ENCODE data around the gene ACACB. TPM values are rescaled to one million over a fixed set of nuclear protein-coding genes. Genes with fewer than 3 reads are reported as not detected.
"Not testable (repeated sequence)": the region's sequence is repeated elsewhere in the genome, so short reads cannot be mapped to it uniquely, and the experiment has no call there.

ACACB gene
- total RNA-seq, 1 donor from 2014 or later: 4.4 TPM

DNA sequence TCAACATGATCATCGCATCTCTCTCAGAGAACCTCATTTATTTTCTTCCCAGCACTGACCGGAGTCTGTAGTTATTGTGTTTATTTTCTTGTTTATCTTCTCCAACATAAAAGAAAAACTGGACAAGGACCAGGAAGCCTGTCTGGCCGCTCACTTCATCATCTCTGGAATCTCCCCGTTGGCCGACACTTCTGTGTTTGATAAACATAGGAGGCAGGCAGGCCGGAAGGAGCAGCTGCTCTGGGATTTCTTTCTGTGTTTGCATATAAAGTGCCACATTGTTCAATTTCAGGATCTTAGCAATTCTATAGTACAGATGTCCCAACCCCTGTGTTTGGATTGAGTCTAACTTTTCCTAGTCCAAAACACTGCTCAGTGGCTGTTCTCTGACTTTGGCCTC is 53.3 kb downstream of the ACACB start:
- Mint-ChIP-seq H3K4me3 (ENCODE audit: unreplicated experiment) (no peak overlapping the region), H3K4me1 (ENCODE audit: unreplicated experiment) (no peaks in the 10 kb centered on the region), H3K9me3 (ENCODE audit: unreplicated experiment) (no peaks in the 10 kb centered on the region), H3K36me3 (ENCODE audit: unreplicated experiment) (peaks cover 15% of the 10 kb centered on the region), H3K27ac (ENCODE audit: unreplicated experiment) (no peak overlapping the region), H3K27me3 (ENCODE audit: unreplicated experiment) (no peaks in the 10 kb centered on the region)
- TF ChIP-seq, protein P1, sequence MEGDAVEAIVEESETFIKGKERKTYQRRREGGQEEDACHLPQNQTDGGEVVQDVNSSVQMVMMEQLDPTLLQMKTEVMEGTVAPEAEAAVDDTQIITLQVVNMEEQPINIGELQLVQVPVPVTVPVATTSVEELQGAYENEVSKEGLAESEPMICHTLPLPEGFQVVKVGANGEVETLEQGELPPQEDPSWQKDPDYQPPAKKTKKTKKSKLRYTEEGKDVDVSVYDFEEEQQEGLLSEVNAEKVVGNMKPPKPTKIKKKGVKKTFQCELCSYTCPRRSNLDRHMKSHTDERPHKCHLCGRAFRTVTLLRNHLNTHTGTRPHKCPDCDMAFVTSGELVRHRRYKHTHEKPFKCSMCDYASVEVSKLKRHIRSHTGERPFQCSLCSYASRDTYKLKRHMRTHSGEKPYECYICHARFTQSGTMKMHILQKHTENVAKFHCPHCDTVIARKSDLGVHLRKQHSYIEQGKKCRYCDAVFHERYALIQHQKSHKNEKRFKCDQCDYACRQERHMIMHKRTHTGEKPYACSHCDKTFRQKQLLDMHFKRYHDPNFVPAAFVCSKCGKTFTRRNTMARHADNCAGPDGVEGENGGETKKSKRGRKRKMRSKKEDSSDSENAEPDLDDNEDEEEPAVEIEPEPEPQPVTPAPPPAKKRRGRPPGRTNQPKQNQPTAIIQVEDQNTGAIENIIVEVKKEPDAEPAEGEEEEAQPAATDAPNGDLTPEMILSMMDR (IDR thresholded peaks at IDR 0.05): no peak
- no peak for DNase-seq (ENCODE audit: extremely low spot score, unreplicated experiment)

DNA sequence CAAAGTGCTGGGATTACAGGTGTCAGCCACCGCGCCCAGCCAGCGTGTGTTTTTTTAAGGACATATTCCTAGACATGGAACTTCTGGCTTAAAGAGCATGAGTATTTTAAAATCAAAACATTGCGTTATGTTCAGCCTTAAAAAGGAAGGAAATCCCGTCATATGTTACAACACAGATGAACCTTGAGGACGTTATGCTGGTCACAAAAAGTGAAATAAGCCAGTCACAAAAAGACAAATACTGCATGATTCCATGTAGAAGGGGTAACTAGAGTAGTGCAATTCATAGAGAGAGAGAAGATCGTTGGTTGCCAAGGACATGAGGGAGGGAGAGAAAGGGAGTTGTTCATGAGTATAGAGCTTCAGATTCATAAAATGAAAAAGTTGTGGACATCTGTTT is 53.9 kb downstream of the ACACB start:
- Mint-ChIP-seq H3K4me3 (ENCODE audit: unreplicated experiment) (no peak overlapping the region), H3K36me3 (ENCODE audit: unreplicated experiment) (peaks cover 15% of the 10 kb centered on the region), H3K27ac (ENCODE audit: unreplicated experiment) (no peak overlapping the region), H3K4me1 (ENCODE audit: unreplicated experiment) (no peaks in the 10 kb centered on the region), H3K9me3 (ENCODE audit: unreplicated experiment) (no peaks in the 10 kb centered on the region), H3K27me3 (ENCODE audit: unreplicated experiment) (no peaks in the 10 kb centered on the region)
- no peak for DNase-seq (ENCODE audit: extremely low spot score, unreplicated experiment)
- TF ChIP-seq, protein P1 (IDR thresholded peaks at IDR 0.05): no peak

DNA sequence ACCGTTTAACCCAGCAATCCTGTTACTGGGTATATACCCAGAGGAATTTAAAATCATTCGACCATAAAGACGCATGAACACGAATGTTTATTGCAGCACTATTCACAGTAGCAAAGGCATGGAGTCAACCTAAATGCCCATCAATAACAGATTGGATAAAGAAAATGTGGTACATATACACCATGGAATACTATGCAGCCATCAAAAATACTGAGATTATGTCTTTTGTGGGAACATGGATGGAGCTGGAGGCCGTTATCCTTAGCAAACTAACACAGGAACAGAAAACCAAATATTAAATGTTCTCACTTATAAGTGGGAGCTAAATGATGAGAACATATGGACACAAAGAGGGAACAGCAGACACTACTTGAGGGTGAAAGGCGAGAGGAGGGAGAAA is 56.4 kb downstream of the ACACB start:
- not testable (repeated sequence) for H3K27ac Mint-ChIP-seq (ENCODE audit: unreplicated experiment); H3K9me3 Mint-ChIP-seq (ENCODE audit: unreplicated experiment); DNase-seq (ENCODE audit: extremely low spot score, unreplicated experiment); H3K4me3 Mint-ChIP-seq (ENCODE audit: unreplicated experiment); H3K4me1 Mint-ChIP-seq (ENCODE audit: unreplicated experiment); H3K27me3 Mint-ChIP-seq (ENCODE audit: unreplicated experiment)
- H3K36me3 Mint-ChIP-seq (ENCODE audit: unreplicated experiment): peaks cover 15% of the 10 kb centered on the region

DNA sequence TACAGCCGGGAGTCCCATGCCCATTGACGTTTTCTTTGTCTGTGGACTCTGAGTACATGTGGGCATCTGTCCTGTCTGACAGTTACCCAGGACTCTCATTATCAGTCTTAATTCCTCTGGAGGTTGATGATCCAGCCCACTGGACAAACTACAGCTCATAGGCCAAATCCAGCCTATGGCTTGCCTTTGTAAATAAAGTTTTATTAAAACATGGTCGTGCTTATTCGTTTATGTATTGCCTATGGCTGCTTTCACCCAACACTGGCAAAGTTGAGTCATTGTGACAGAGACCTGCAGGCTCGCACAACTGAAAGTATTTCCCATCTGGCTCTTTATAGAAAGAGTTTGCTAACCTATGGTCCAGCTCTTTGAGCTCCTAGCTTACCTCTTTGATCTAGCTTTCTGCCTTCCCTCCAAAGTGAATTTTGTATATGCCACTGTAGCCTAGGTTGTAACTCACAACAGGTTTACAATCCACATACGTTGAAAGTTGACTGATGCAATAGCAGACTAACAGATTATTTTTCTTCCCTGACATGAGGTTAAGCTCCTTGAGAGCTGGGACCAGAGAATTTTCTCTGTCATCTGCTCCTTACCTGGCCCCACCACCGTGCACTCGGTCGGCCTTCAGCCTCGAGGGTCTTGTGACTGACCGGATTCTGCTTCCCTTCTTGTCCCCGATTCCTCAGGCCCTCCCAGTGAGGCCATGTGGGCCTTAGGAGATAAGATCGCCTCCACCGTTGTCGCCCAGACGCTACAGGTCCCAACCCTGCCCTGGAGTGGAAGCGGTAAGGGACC is 57.3 kb downstream of the ACACB start:
- H3K36me3 Mint-ChIP-seq (ENCODE audit: unreplicated experiment): peaks cover 15% of the 10 kb centered on the region
- H3K4me1 Mint-ChIP-seq (ENCODE audit: unreplicated experiment): no peaks in the 10 kb centered on the region
- no peaks in the 10 kb centered on the region for H3K27me3 Mint-ChIP-seq (ENCODE audit: unreplicated experiment)
- H3K9me3 Mint-ChIP-seq (ENCODE audit: unreplicated experiment): no peaks in the 10 kb centered on the region
- no peak for DNase-seq (ENCODE audit: extremely low spot score, unreplicated experiment)
- no peak overlapping the region for H3K4me3 Mint-ChIP-seq (ENCODE audit: unreplicated experiment)
- no peak overlapping the region for H3K27ac Mint-ChIP-seq (ENCODE audit: unreplicated experiment)
- TF ChIP-seq, protein P1 (IDR thresholded peaks at IDR 0.05): no peak

DNA sequence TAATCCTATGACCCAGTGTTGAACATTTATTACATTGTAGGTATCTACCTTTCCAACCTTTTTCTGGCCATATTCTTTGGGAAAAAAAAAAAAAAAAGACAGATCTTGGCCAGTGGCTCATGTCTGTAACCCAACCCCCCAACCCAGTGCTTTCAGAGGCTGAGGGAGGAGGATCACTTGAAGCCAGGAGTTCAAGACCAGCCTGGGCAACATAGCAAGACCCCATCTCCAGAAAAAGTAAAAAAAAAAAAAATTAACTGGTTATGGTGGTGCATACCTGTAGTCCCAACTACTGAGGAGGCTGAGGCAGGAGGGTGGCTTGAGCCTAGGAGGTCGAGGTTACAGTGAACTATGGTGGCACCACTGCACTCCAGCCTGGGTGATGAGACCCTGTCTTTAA is 58.1 kb downstream of the ACACB start:
- TF ChIP-seq, protein P1 (IDR thresholded peaks at IDR 0.05): no peak
- Mint-ChIP-seq H3K4me3 (ENCODE audit: unreplicated experiment) (no peak overlapping the region), H3K9me3 (ENCODE audit: unreplicated experiment) (no peaks in the 10 kb centered on the region), H3K27me3 (ENCODE audit: unreplicated experiment) (no peaks in the 10 kb centered on the region), H3K27ac (ENCODE audit: unreplicated experiment) (no peak overlapping the region), H3K4me1 (ENCODE audit: unreplicated experiment) (no peaks in the 10 kb centered on the region), H3K36me3 (ENCODE audit: unreplicated experiment) (peaks cover 15% of the 10 kb centered on the region)
- DNase-seq (ENCODE audit: extremely low spot score, unreplicated experiment): no peak
